ENCODE measurements around the gene FBL. TPM values are rescaled to one million over a fixed set of nuclear protein-coding genes. Genes with fewer than 3 reads are reported as not detected.

FBL gene
- total RNA-seq, 2 experiments from 2014 or later, result 901 to 905 TPM

DNA sequence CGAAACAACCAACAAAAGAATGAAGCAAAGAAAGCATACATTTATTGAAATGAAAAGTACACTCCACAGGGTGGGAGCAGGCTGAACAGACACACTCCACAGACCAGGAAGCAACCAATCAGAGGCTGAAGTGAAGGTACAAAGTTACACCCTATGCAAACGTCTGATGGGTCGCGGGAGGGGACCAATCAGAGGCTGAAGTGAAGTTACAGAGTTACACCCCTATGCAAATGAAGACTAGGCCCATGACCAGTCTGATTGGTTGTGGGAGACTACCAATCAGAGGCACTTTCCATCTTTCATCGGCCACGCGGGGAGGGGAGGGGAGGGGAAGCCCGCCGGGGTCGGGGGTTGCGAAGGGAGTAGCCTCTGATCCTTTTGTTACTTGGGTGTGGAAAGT lies 12.4 kb upstream of the FBL start:
- POLR2A ChIA-PET, result interaction anchor here (1.0 kb wide), 1 partner anchor 13 kb away, joined by 3 read pairs; no protein-coding TSS in a partner anchor
- no peaks in the 10 kb centered on the region for H3K27me3 Mint-ChIP-seq
- H3K4me3 Mint-ChIP-seq, result peak overlapping the region; percentile 59
- H3K9me3 Mint-ChIP-seq, result no peaks in the 10 kb centered on the region
- TF ChIP-seq CTCF (IDR thresholded peaks at IDR 0.05), result no peak
- intact Hi-C loops (cut with micrococcal nuclease), result no loop called here
- peak overlapping the region; percentile 61 for H3K27ac Mint-ChIP-seq
- peaks cover 6% of the 10 kb centered on the region for H3K4me1 Mint-ChIP-seq (ENCODE audit: low read depth)
- CTCF ChIA-PET, result no interaction called here
- ATAC-seq (peak; percentile 99), DNase-seq (peak; percentile 82)
- H3K36me3 Mint-ChIP-seq (ENCODE audit: low read depth), result no peaks in the 10 kb centered on the region

GRCh38 chr19:39852882-39853281 lies 6.7 kb upstream of the FBL start:
- POLR2A ChIA-PET, result no interaction called here
- no peak for TF ChIP-seq CTCF (IDR thresholded peaks at IDR 0.05)
- ATAC-seq, result no peak
- H3K27me3 Mint-ChIP-seq, result no peaks in the 10 kb centered on the region
- no peak for DNase-seq
- no peaks in the 10 kb centered on the region for H3K36me3 Mint-ChIP-seq (ENCODE audit: low read depth)
- intact Hi-C loops (cut with micrococcal nuclease), result no loop called here
- CTCF ChIA-PET, result no interaction called here
- peaks cover under 1% of the 10 kb centered on the region for H3K4me1 Mint-ChIP-seq (ENCODE audit: low read depth)
- no peak overlapping the region for H3K4me3 Mint-ChIP-seq
- no peak overlapping the region for H3K27ac Mint-ChIP-seq
- H3K9me3 Mint-ChIP-seq, result no peaks in the 10 kb centered on the region

GRCh38 chr19:39850892-39851291 lies 4.7 kb upstream of the FBL start:
- Mint-ChIP-seq H3K9me3 (no peaks in the 10 kb centered on the region), H3K4me1 (ENCODE audit: low read depth) (peaks cover 9% of the 10 kb centered on the region), H3K36me3 (ENCODE audit: low read depth) (peaks cover under 1% of the 10 kb centered on the region), H3K27ac (no peak overlapping the region), H3K4me3 (no peak overlapping the region), H3K27me3 (no peaks in the 10 kb centered on the region)
- DNase-seq, result no peak
- ChIA-PET CTCF (no interaction called here), POLR2A (no interaction called here)
- intact Hi-C loops (cut with micrococcal nuclease), result no loop called here
- no peak for TF ChIP-seq CTCF (IDR thresholded peaks at IDR 0.05)
- no peak for ATAC-seq

- ChIA-PET CTCF (interaction anchor here (1.0 to 2.0 kb wide), 3 partner anchors 12 to 56 kb away, joined by 4 to 5 read pairs (median 4); no protein-coding TSS in a partner anchor), POLR2A (no interaction called here)
- DNase-seq, result no peak
- H3K4me3 Mint-ChIP-seq, result no peak overlapping the region
- intact Hi-C loops (cut with micrococcal nuclease), result no loop called here
- H3K4me1 Mint-ChIP-seq (ENCODE audit: low read depth), result peaks cover 23% of the 10 kb centered on the region
- peaks cover 22% of the 10 kb centered on the region for H3K36me3 Mint-ChIP-seq (ENCODE audit: low read depth)
- H3K27me3 Mint-ChIP-seq, result no peaks in the 10 kb centered on the region
- H3K27ac Mint-ChIP-seq, result no peak overlapping the region
- no peak for TF ChIP-seq CTCF (IDR thresholded peaks at IDR 0.05)
- no peaks in the 10 kb centered on the region for H3K9me3 Mint-ChIP-seq
- no peak for ATAC-seq
Measured at GRCh38 chr19:39848392-39848791, 2.2 kb upstream of the FBL start.

- POLR2A ChIA-PET, result interaction anchor here (0.7 to 1.2 kb wide), 2 partner anchors 120 to 407 kb away, joined by 3 read pairs; no protein-coding TSS in a partner anchor
- no peaks in the 10 kb centered on the region for H3K27me3 Mint-ChIP-seq
- ATAC-seq (no peak), DNase-seq (no peak)
- peaks cover 28% of the 10 kb centered on the region for H3K36me3 Mint-ChIP-seq (ENCODE audit: low read depth)
- H3K27ac Mint-ChIP-seq, result no peak overlapping the region
- H3K4me3 Mint-ChIP-seq, result no peak overlapping the region
- TF ChIP-seq CTCF (IDR thresholded peaks at IDR 0.05), result no peak
- CTCF ChIA-PET, result interaction anchor here (1.9 to 5.5 kb wide), 4 partner anchors 12 to 123 kb away, joined by 4 to 19 read pairs (median 11); partner anchors contain the start of gene PSMC4
- H3K4me1 Mint-ChIP-seq (ENCODE audit: low read depth), result peaks cover 32% of the 10 kb centered on the region
- intact Hi-C loops (cut with micrococcal nuclease), result no loop called here
- H3K9me3 Mint-ChIP-seq, result no peaks in the 10 kb centered on the region
Measured at GRCh38 chr19:39847525-39847924, 1.3 kb upstream of the FBL start.
